GM12873 (cell line): ENCODE measurements around the gene BMAL2.

Source experiments
- TF ChIP-seq, protein P1 (sequence below): IDR thresholded peaks from 2 replicates; pipeline ENCODE4 v1.5.1; 2012; ENCODE audit warnings: low read depth, mild to moderate bottlenecking, moderate library complexity, low read length, control low read depth; ENCODE audit not compliant: insufficient read depth; ENCODE audit errors: missing control alignments

BMAL2 gene

DNA sequence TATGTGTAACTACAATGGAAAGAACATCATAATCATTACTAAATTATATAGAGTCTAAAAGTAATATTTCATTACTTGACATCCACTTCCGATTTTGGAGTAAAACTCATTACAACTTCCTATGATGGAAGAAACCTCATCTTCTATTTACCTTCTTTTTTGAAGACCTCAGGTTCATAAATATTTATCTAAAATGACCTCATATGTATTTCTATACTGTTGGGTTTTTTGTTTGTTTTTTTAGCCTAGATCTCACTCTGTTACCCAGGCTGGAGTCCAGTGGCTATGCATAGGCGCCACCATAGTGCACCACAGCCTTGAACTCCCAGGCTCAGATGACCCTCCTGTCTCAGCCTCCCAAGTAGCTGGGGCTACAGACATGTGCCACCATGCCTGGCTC lies 39.9 kb upstream of the BMAL2 start:
- TF ChIP-seq, protein P1, sequence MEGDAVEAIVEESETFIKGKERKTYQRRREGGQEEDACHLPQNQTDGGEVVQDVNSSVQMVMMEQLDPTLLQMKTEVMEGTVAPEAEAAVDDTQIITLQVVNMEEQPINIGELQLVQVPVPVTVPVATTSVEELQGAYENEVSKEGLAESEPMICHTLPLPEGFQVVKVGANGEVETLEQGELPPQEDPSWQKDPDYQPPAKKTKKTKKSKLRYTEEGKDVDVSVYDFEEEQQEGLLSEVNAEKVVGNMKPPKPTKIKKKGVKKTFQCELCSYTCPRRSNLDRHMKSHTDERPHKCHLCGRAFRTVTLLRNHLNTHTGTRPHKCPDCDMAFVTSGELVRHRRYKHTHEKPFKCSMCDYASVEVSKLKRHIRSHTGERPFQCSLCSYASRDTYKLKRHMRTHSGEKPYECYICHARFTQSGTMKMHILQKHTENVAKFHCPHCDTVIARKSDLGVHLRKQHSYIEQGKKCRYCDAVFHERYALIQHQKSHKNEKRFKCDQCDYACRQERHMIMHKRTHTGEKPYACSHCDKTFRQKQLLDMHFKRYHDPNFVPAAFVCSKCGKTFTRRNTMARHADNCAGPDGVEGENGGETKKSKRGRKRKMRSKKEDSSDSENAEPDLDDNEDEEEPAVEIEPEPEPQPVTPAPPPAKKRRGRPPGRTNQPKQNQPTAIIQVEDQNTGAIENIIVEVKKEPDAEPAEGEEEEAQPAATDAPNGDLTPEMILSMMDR = no peak

DNA sequence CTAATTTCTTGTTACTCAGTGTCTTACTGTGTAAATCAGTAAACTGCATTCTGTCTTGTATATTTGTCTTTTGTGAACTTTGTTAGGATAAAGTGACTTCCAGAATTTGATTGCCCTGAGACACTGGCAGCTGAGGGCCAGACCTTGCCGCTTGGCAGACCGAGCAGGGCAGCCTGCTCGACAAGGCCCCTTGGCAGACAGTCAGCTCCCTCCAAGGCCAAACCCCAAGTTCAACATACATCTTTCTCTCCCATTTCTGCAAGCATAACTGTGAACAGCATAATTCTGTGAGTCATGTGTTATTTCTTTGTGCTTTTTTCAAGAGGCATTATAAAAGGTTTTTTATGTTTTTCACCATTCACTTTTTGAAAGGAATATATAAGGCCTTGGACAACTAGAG lies 39.2 kb upstream of the BMAL2 start:
- TF ChIP-seq, protein P1 = no peak

DNA sequence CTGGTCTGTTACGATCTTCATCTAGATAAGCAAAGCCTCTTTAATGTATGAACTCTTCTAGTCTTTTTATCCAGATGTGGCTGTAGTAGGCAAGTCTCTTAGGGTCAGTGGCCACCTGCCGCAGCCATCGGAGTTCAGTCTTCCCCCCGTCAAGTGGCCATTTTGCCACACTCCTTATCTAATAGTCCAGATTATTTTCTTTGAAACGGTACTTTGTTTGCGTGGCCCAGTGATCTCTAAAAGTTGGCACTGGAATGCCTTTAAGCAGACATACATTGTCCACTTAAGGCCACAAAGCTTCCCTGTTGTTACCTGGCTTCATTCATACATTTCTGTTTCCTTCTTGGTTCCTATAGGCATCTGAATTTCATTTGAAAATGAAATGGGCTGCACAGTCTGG lies 36.0 kb upstream of the BMAL2 start:
- TF ChIP-seq, protein P1 = no peak

DNA sequence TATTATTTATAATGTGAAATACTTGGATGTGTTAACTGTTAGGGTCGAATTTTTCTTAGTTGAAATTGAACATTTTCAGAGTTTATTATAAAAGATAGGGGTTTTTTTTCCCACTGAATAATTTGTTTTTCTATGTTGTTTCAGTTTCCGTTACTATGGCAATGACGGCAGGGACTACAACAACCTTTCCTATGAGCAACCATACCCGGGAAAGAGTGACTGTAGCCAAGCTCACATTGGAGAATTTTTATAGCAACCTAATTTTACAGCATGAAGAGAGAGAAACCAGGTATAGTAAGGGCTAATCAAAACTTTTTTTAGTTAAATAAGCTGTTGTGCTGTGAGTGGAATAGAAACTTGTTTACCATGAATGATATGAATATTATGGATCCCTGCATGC lies 35.1 kb upstream of the BMAL2 start:
- TF ChIP-seq, protein P1 = no peak

DNA sequence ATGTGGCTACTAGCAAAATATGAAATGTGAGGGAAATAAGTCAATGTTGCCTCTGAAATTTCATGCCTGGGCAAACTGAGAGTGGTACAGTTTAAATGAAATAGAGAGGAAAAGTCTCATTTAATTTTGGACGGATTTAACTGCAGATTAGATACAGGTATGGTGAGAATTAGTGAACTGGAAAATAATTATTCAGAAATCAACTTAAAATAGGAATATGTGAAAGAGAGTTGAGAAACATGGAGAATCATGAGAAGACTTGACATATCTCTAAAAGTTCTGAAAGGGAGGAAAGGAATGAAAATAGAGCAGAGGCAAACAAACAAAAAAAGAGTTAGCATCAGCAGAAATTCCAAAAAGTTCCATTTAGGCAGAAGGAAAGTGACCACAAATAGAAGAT lies 33.5 kb upstream of the BMAL2 start:
- TF ChIP-seq, protein P1 = no peak

DNA sequence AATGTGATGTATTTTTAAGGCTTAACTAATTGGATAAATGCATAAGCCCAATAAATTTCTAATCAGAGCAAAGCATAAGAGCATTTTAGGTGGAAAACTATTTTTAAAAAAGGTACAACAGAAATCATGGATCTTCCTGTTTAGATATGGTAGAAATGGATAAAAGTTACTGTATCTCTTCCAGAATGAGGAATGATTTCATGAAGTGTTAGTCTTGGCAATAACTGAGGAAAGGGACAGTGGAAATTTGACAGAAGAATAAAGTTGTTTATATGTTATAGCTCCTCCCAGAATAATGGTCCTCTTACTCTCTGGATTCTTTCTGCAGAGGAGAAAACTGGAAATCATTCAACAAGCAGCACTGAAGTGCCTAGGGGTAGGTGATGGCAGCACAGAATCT lies 32.4 kb upstream of the BMAL2 start:
- TF ChIP-seq, protein P1 = no peak

DNA sequence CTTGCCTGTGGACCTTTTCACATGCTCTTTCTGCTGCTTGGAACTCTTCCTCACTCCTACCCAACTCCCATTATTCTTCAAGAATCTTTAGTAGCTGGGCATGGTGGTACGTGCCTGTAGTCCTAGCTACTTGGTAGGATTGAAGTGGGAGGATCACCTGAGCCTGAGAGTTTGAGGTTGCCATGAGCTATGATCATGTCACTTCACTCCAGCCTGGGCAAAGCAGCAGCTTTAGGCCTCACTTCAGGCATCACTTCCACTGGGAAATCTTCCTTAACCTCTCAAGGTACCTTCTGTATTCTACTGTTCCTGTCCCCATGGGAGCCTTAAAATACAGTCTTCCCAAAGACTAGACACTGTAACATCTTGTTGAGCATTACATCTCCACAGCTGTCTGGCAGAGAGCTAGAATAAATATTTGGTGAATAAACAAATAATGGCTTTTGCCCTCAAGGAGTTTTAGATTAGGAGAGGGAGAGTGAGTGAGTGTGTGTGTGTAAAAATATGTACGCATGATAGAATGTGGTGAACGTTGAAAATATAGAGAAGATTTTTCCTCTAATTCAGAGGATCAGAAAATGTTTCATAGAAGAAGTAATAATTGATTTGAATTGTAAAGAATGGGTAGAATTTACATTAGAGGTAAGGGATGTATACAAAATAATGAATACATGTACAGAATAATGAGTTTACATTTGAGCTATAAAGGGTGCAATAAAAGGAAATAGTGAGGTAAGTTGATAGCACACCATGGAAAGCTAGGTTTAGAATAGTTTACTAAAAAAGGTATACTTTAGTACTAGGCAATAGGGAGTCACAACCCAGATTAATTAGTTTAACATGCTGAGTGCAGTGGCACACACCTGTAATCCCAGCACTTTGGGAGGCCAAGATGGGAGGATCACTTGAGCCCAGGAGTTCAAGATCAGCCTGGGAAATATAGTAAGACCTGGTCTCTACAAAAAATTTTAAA lies 29.2 kb upstream of the BMAL2 start:
- TF ChIP-seq, protein P1 = no peak
